Peyer's patch (tissue), 4 donors: Measurements from ENCODE around the gene HSPB6. TPM values are rescaled to one million over a fixed set of nuclear protein-coding genes. Genes with fewer than 3 reads are reported as not detected.

ENCODE experiments used
- DNase-seq, 3 donors: peaks; one replicate each; pipeline ENCODE4 v3.0.0-alpha.2; 2017 to 2019
- H3K27ac ChIP-seq, 4 donors: fragments of 200-600 bp; sonication (generic); one replicate each; pipeline ENCODE4 v1.5.1; 2016 to 2019
- H3K27me3 ChIP-seq, 2 donors: fragments of 200-600 bp; sonication (generic); one replicate each; pipeline ENCODE4 v1.5.1; 2019
- H3K36me3 ChIP-seq, 3 donors: fragments of 200-600 bp; sonication (generic); one replicate each; pipeline ENCODE4 v1.5.1; 2016 to 2019
- H3K4me1 ChIP-seq, 4 donors: fragments of 200-600 bp; sonication (generic); one replicate each; pipeline ENCODE4 v1.5.1; 2016 to 2019
- H3K4me3 ChIP-seq, 4 donors: fragments of 200-600 bp; sonication (generic); 1 replicate in 3 of 4; 2 replicates in 1 of 4; pipeline ENCODE4 v1.5.1; 2016 to 2019; ENCODE audit warnings: mild to moderate bottlenecking in 1 of 4
- H3K9me3 ChIP-seq, 4 donors: fragments of 200-600 bp; sonication (generic); one replicate each; pipeline ENCODE4 v1.5.1; 2016 to 2019; ENCODE audit warnings: mild to moderate bottlenecking in 1 of 4
- CTCF ChIP-seq, 6 experiments: fragments of 450-650 bp in 4 of 6; fragments of 200-600 bp in 2 of 6; sonication (generic) in 1 of 6; IDR thresholded peaks; one replicate each; pipeline ENCODE4 v1.5.1; 2017 to 2019; ENCODE audit warnings: antibody characterized with exemption in 6 of 6, mild to moderate bottlenecking in 3 of 6, moderate library complexity in 1 of 6
- POLR2A ChIP-seq, 2 donors: fragments of 450-650 bp; IDR thresholded peaks; one replicate each; pipeline ENCODE4 v1.5.1; 2017; ENCODE audit warnings: antibody characterized with exemption in 2 of 2, mild to moderate bottlenecking in 2 of 2, moderate library complexity in 2 of 2
- total RNA-seq, 4 donors: library from RNA; depleted of rRNA; stranded (reverse); fragments of >200 nt; gene quantifications; one replicate each; pipeline ENCODE4 v1.1.0, GENCODE V29; 2016

The HSPB6 gene
- total RNA-seq, 4 donors from 2014 or later, result 9.2 to 19.8 (median 13.6) TPM

- DNase-seq, result peak; percentile 90 to 98 (median 96)
- peaks cover 0 to 22% (median 0%) of the 10 kb centered on the region in 3 donors for H3K36me3 ChIP-seq
- H3K27ac ChIP-seq, result peak overlapping the region; percentile 90 to 96 (median 93)
- H3K9me3 ChIP-seq, result no peaks in the 10 kb centered on the region
- TF ChIP-seq POLR2A (IDR thresholded peaks at IDR 0.05), result peak; percentile 35 to 50
- TF ChIP-seq CTCF (IDR thresholded peaks at IDR 0.05), result peak; percentile 76 to 92 (median 83)
- no peaks in the 10 kb centered on the region for H3K27me3 ChIP-seq
- peaks cover 0 to 31% (median 13%) of the 10 kb centered on the region in 4 donors for H3K4me1 ChIP-seq
- peak overlapping the region; percentile 76 to 98 (median 90) for H3K4me3 ChIP-seq
These were observed 39.8 kb downstream of the HSPB6 start for GRCh38 chr19:35716801-35717664.

GRCh38 chr19:35715981-35716800 lies 40.6 kb downstream of the HSPB6 start:
- Histone ChIP-seq H3K4me1 (peaks cover 0 to 31% (median 13%) of the 10 kb centered on the region in 4 donors), H3K9me3 (no peaks in the 10 kb centered on the region), H3K4me3 (peak overlapping the region; percentile 76 to 98 (median 90)), H3K36me3 (peaks cover 0 to 16% (median 0%) of the 10 kb centered on the region in 3 donors), H3K27ac (peak overlapping the region; percentile 90 to 96 (median 93)), H3K27me3 (no peaks in the 10 kb centered on the region)
- peak in 1 of 3 donors; percentile 43 for DNase-seq
- no peak for TF ChIP-seq POLR2A (IDR thresholded peaks at IDR 0.05)

- H3K4me1 ChIP-seq, result peaks cover 0 to 31% (median 13%) of the 10 kb centered on the region in 4 donors
- H3K27ac ChIP-seq, result peak overlapping the region; percentile 90 to 96 (median 93)
- H3K9me3 ChIP-seq, result no peaks in the 10 kb centered on the region
- peaks cover 0 to 8% (median 0%) of the 10 kb centered on the region in 3 donors for H3K36me3 ChIP-seq
- no peaks in the 10 kb centered on the region for H3K27me3 ChIP-seq
- peak overlapping the region in 3 of 4 donors; percentile 81 to 98 (median 98) for H3K4me3 ChIP-seq
- DNase-seq, result no peak
- TF ChIP-seq CTCF (IDR thresholded peaks at IDR 0.05), result no peak
- TF ChIP-seq POLR2A (IDR thresholded peaks at IDR 0.05), result no peak
These were observed 41.4 kb downstream of the HSPB6 start for GRCh38 chr19:35715355-35715809.

- H3K27ac ChIP-seq, result peak overlapping the region in 3 of 4 donors; percentile 69 to 96 (median 93)
- H3K4me1 ChIP-seq, result peaks cover 0 to 28% (median 13%) of the 10 kb centered on the region in 4 donors
- peaks cover 0 to 2% (median 0%) of the 10 kb centered on the region in 3 donors for H3K36me3 ChIP-seq
- no peak for TF ChIP-seq CTCF (IDR thresholded peaks at IDR 0.05)
- TF ChIP-seq POLR2A (IDR thresholded peaks at IDR 0.05), result no peak
- no peaks in the 10 kb centered on the region for H3K27me3 ChIP-seq
- peak in 1 of 3 donors; percentile 48 for DNase-seq
- H3K9me3 ChIP-seq, result no peaks in the 10 kb centered on the region
- H3K4me3 ChIP-seq, result peak overlapping the region in 2 of 4 donors; percentile 12 to 40
These were observed 42.1 kb downstream of the HSPB6 start for GRCh38 chr19:35714601-35715354.

- H3K36me3 ChIP-seq, result no peaks in the 10 kb centered on the region
- peak overlapping the region in 2 of 4 donors; percentile 12 to 40 for H3K4me3 ChIP-seq
- no peaks in the 10 kb centered on the region for H3K27me3 ChIP-seq
- no peak for TF ChIP-seq POLR2A (IDR thresholded peaks at IDR 0.05)
- no peak for TF ChIP-seq CTCF (IDR thresholded peaks at IDR 0.05)
- peak in 2 of 3 donors; percentile 50 to 65 for DNase-seq
- peak overlapping the region in 2 of 4 donors; percentile 69 to 93 for H3K27ac ChIP-seq
- no peaks in the 10 kb centered on the region for H3K9me3 ChIP-seq
- H3K4me1 ChIP-seq, result peaks cover 0 to 20% (median 11%) of the 10 kb centered on the region in 4 donors
These were observed 42.8 kb downstream of the HSPB6 start for GRCh38 chr19:35713904-35714495.
